K562 (cell line): ENCODE data around the gene GARIN5B. TPM values are rescaled to one million over a fixed set of nuclear protein-coding genes. Genes with fewer than 3 reads are reported as not detected.

Experiments used
- CEBPZ ChIP-seq: fragments of 150-350 bp; IDR thresholded peaks from 2 replicates; pipeline ENCODE4 v1.6.1; 2014; ENCODE audit warnings: low read depth, mild to moderate bottlenecking, low read length, borderline replicate concordance
- E2F4 ChIP-seq: sonication (generic); formaldehyde crosslinking; IDR thresholded peaks from 2 replicates; pipeline ENCODE4 v1.8.0; 2022; ENCODE audit warnings: mild to moderate bottlenecking, low read depth, missing genetic modification reagents
- ELF4 ChIP-seq: fragments of 450-650 bp; formaldehyde crosslinking; IDR thresholded peaks from 2 replicates; pipeline ENCODE4 v1.4.0; 2022; ENCODE audit warnings: missing genetic modification characterization
- MNT ChIP-seq, 2 experiments: fragments of 450-650 bp; conservative IDR thresholded peaks; 2 replicates each; pipeline ENCODE4 v1.6.1; 2017; ENCODE audit warnings: mild to moderate bottlenecking in 2 of 2, moderate library complexity in 2 of 2
- MYC ChIP-seq, 2 experiments: fragments of 250-450 bp in 1 of 2; sonication (Bioruptor Pico) in 1 of 2; IDR thresholded peaks; 2 replicates each; pipeline versions ENCODE4 v1.5.1 to v1.6.1; 2012 to 2021; ENCODE audit warnings: low read depth in 2 of 2, borderline replicate concordance in 1 of 2, improper control_type of control experiment in 1 of 2, low read length in 1 of 2, mild to moderate bottlenecking in 1 of 2, moderate library complexity in 1 of 2
- POLR2H ChIP-seq: IDR thresholded peaks from 2 replicates; pipeline ENCODE4 v1.6.1; 2016; ENCODE audit warnings: missing genetic modification characterization, low read depth, mild to moderate bottlenecking, control low read depth, missing compliant biosample characterization, moderate library complexity
- SETDB1 ChIP-seq: IDR thresholded peaks from one replicate; pipeline ENCODE4 v1.6.1; 2012; ENCODE audit warnings: low read length, control low read depth, inconsistent platforms
- USF1 ChIP-seq: sonication (generic); formaldehyde crosslinking; IDR thresholded peaks from 2 replicates; pipeline ENCODE4 v1.9.0; 2022; ENCODE audit warnings: mild to moderate bottlenecking, missing genetic modification reagents
- ZNF407 ChIP-seq: fragments of 450-650 bp; IDR thresholded peaks from 2 replicates; pipeline ENCODE4 v1.6.1; 2016; ENCODE audit warnings: low read depth
- polyA plus RNA-seq, 8 experiments: library from polyadenylated mRNA; depleted of rRNA in 4 of 8; stranded (reverse) in 5 of 8; unstranded in 3 of 8; fragments of >200 nt; fragmentation: Nextera tagmentation in 2 of 8; fragmentation: Illumina TruSeq in 1 of 8; extraction: Ambion mirVana in 2 of 8; extraction: Trizol in 1 of 8; gene quantifications; 2 replicates each; pipeline versions ENCODE4 v1.2.1 to v1.2.3, GENCODE V29; 2011 to 2014; ENCODE audit warnings: inconsistent platforms in 1 of 8, missing spikeins in 1 of 8
- total RNA-seq, 7 experiments: library from RNA; depleted of rRNA in 6 of 7; stranded (reverse); fragments of >200 nt in 6 of 7; fragmentation: Illumina TruSeq in 2 of 7; extraction: Trizol in 2 of 7; gene quantifications; 2 replicates each; pipeline versions ENCODE4 v1.2.1 to v1.2.3, GENCODE V29; 2011 to 2021; ENCODE audit warnings: low replicate concordance in 1 of 7

GARIN5B gene
- total and polyA plus RNA-seq, 9 of the 15 experiments (the other 6 are each of a cell fraction or from before 2014, with no cell fraction given), result not detected

- TF ChIP-seq CEBPZ (no peak), ZNF407 (no peak), SETDB1 (no peak), ELF4 (CRISPR knock-in tag) (no peak), MYC (IDR thresholded peaks at IDR 0.05; ENCODE audit: low read depth, low read length) (peak; percentile 30; the same call in 1 of the 2 replicates), MYC (CRISPR knock-in tag; IDR thresholded peaks at IDR 0.05; ENCODE audit: borderline replicate concordance, low read depth) (0 out of 2 replicates have a peak, but pooled peaks have one; percentile 60), E2F4 (CRISPR knock-in tag) (0 out of 2 replicates have a peak, but pooled peaks have one; percentile 28), POLR2H (tag) (no peak), MNT (conservative IDR thresholded peaks at IDR 0.05) (peak in 1 of 2 experiments; percentile 24; a peak in 2 of 4 replicates), USF1 (CRISPR knock-in tag) (no peak)
Observed at GRCh38 chr19:55384920-55385723, 22.1 kb upstream of the GARIN5B start (continued).
